PFSK-1 (cell line): Measurements from ENCODE around the gene TTC36.

Experiments used
- FOXP2 ChIP-seq: optimal IDR thresholded peaks from 2 replicates; pipeline ENCODE3; 2011; ENCODE audit warnings: borderline replicate concordance, control low read depth, inconsistent platforms; ENCODE audit not compliant: insufficient read depth; ENCODE audit errors: extremely low read length, extremely low read depth
- POLR2AphosphoS5 ChIP-seq: IDR thresholded peaks from 2 replicates; pipeline ENCODE4 v1.6.1; 2012; ENCODE audit warnings: low read depth, mild to moderate bottlenecking, control low read depth, low read length, moderate library complexity
- REST ChIP-seq, 2 experiments: IDR thresholded peaks; 2 replicates each; pipeline versions ENCODE4 v1.6.1 to v1.8.0; 2011 to 2012; ENCODE audit warnings: low read depth in 2 of 2, low read length in 2 of 2, control low read depth in 1 of 2, inconsistent platforms in 1 of 2, mild to moderate bottlenecking in 1 of 2, moderate library complexity in 1 of 2; ENCODE audit not compliant: insufficient read depth in 1 of 2
- SIN3A ChIP-seq: IDR thresholded peaks from 2 replicates; pipeline ENCODE4 v1.6.1; 2012; ENCODE audit warnings: mild to moderate bottlenecking, low read length, moderate library complexity, borderline replicate concordance; ENCODE audit not compliant: insufficient read depth
- TAF1 ChIP-seq: IDR thresholded peaks from 2 replicates; pipeline ENCODE4 v1.6.1; 2012; ENCODE audit warnings: low read length, control low read depth, borderline replicate concordance; ENCODE audit not compliant: insufficient read depth

The TTC36 gene

GRCh38 chr11:118521892-118522311, 5.4 kb upstream of the TTC36 start:
- TF ChIP-seq TAF1, result no peak
- TF ChIP-seq REST (IDR thresholded peaks at IDR 0.05; ENCODE audit: insufficient read depth in 1 of 2, low read depth in 2 of 2, low read length in 2 of 2), result no peak
- no peak for TF ChIP-seq POLR2AphosphoS5
- no peak for TF ChIP-seq FOXP2
- TF ChIP-seq SIN3A, result no peak

- TF ChIP-seq SIN3A, result no peak
- TF ChIP-seq POLR2AphosphoS5, result no peak
- TF ChIP-seq REST (IDR thresholded peaks at IDR 0.05; ENCODE audit: insufficient read depth in 1 of 2, low read depth in 2 of 2, low read length in 2 of 2), result no peak
- no peak for TF ChIP-seq TAF1
- TF ChIP-seq FOXP2, result no peak
These were observed 4.7 kb upstream of the TTC36 start for GRCh38 chr11:118522571-118523072.

- no peak for TF ChIP-seq POLR2AphosphoS5
- TF ChIP-seq FOXP2, result no peak
- no peak for TF ChIP-seq TAF1
These were observed 2.9 kb upstream of the TTC36 start for GRCh38 chr11:118524356-118524755.

DNA sequence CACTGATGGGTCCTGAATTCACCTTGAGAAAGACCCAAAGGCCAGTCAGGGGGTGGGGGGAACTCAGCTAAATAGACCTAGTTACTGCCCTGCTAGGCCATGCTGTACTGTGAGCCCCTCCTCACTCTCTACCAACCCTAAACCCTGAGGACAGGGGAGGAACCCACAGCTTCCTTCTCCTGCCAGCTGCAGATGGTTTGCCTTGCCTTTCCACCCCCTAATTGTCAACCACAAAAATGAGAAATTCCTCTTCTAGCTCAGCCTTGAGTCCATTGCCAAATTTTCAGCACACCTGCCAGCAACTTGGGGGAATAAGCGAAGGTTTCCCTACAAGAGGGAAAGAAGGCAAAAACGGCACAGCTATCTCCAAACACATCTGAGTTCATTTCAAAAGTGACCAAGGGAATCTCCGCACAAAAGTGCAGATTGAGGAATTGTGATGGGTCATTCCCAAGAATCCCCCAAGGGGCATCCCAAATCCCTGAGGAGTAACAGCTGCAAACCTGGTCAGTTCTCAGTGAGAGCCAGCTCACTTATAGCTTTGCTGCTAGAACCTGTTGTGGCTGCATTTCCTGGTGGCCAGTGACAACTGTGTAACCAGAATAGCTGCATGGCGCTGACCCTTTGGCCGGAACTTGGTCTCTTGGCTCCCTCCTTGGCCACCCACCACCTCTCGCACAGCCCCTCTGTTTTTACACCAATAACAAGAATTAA, 2.4 kb upstream of the TTC36 start:
- TF ChIP-seq POLR2AphosphoS5, result no peak
- TF ChIP-seq REST (IDR thresholded peaks at IDR 0.05; ENCODE audit: insufficient read depth in 1 of 2, low read depth in 2 of 2, low read length in 2 of 2), result no peak
- no peak for TF ChIP-seq TAF1
- TF ChIP-seq FOXP2, result no peak
- no peak for TF ChIP-seq SIN3A

DNA sequence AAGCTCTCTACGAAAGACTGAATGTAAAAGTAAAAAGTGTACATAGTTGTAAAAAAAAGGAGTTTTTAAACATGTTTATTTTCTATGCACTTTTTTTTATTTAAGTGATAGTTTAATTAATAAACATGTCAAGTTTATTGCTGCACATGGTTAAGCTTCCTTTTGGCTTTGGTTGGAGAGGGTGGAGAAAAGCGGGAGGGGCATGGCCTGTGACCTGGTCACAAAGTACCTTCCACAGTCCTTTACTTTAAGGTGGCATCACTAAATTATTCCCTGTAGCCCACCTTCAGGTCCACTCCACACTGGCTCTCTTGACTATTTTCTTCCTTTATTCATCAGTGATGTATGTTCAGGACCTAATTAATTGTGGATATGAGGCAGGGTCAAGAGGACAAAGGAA, 586 bp upstream of the TTC36 start:
- TF ChIP-seq REST (IDR thresholded peaks at IDR 0.05; ENCODE audit: insufficient read depth in 1 of 2, low read depth in 2 of 2, low read length in 2 of 2), result no peak
- no peak for TF ChIP-seq SIN3A
- no peak for TF ChIP-seq FOXP2
- no peak for TF ChIP-seq POLR2AphosphoS5
- TF ChIP-seq TAF1, result no peak
